ENCODE measurements around the gene CD3D.

CD3D gene

DNA sequence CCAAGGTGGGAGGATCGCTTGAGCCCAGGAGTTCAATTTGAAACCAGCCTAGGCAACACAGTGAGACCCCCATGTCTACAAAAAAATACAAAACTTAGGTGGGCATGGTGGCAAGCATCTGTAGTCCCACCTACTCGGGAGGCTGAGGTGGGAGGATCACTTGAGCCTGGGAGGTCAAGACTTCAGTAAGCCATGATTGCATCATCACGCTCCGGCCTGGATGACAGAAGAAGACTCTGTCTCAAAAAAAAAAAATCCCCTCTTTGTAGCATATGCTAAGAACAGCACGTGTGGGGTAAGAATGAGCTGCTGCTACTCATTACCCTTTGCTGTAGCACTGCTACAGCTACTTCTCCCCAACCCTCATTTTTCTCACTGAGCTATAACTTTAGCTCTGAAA lies 31.4 kb upstream of the CD3D start:
- TF ChIP-seq, protein P1, sequence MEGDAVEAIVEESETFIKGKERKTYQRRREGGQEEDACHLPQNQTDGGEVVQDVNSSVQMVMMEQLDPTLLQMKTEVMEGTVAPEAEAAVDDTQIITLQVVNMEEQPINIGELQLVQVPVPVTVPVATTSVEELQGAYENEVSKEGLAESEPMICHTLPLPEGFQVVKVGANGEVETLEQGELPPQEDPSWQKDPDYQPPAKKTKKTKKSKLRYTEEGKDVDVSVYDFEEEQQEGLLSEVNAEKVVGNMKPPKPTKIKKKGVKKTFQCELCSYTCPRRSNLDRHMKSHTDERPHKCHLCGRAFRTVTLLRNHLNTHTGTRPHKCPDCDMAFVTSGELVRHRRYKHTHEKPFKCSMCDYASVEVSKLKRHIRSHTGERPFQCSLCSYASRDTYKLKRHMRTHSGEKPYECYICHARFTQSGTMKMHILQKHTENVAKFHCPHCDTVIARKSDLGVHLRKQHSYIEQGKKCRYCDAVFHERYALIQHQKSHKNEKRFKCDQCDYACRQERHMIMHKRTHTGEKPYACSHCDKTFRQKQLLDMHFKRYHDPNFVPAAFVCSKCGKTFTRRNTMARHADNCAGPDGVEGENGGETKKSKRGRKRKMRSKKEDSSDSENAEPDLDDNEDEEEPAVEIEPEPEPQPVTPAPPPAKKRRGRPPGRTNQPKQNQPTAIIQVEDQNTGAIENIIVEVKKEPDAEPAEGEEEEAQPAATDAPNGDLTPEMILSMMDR (IDR thresholded peaks at IDR 0.05; ENCODE audit: low read depth, low read length, missing control alignments) = no peak
- no peak for DNase-seq (ENCODE audit: low read depth)
- H3K4me3 ChIP-seq (ENCODE audit: low read depth, low read length) = no peak overlapping the region

DNA sequence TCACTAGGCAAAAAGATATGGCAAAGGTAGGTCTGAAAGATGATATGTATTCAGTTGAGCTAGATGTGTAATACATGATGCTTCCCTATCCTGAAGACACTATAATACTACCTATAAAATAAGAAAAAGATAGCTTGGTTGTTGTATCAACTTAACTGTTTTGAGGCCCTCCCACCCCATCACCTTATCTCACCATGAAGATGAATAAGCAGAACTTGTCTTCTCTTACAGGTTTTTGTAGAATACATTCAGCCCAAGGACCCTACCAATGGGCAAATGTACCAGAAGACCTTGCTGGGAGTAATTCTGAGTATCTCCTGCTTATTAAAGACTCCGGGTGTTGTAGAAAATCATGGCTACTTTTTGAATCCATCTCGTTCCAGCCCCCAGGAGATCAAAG lies 30.8 kb upstream of the CD3D start:
- TF ChIP-seq, protein P1 (IDR thresholded peaks at IDR 0.05; ENCODE audit: low read depth, low read length, missing control alignments) = no peak
- DNase-seq (ENCODE audit: low read depth) = no peak
- no peak overlapping the region for H3K4me3 ChIP-seq (ENCODE audit: low read depth, low read length)

DNA sequence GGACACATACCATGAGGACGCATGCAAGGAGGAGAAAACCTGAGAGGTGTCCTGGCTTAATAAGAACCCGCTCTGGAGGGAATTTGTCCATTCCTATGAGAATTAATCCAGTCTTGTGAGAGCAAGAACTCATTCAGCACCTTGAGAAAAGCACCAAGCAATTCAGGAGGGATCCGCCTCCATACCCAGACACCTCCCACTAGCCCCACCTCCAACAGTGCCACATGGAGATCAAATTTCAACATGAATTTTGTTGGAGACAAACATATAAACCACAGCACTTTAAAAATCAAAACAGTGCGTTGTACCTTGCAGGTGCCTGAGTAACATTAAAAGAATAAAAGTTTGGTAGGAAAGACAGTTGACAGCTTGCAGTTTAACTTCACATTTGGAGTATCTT lies 28.3 kb upstream of the CD3D start:
- TF ChIP-seq, protein P1 (IDR thresholded peaks at IDR 0.05; ENCODE audit: low read depth, low read length, missing control alignments) = no peak
- H3K4me3 ChIP-seq (ENCODE audit: low read depth, low read length) = no peak overlapping the region
- no peak for DNase-seq (ENCODE audit: low read depth)

DNA sequence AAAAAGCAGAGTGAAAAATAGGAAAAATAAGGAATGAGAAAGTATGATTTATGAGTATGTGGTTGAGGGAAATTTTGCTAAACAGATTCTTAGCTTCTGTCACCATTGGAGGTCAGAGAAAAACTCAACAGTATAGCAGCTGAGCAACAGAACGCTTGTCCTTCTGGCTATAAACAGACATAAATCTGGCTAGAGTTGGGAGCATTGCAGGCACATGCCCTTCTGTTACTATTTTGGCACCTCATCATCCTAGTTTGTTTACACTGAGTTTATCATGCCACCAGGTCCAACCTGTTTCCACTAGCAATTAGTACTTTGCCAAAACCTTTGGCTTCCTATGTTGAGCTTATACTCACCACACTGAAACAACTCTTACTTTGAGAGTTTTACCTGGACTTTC lies 23.8 kb upstream of the CD3D start:
- TF ChIP-seq, protein P1 (IDR thresholded peaks at IDR 0.05; ENCODE audit: low read depth, low read length, missing control alignments) = no peak
- no peak for DNase-seq (ENCODE audit: low read depth)
- H3K4me3 ChIP-seq (ENCODE audit: low read depth, low read length) = no peak overlapping the region

DNA sequence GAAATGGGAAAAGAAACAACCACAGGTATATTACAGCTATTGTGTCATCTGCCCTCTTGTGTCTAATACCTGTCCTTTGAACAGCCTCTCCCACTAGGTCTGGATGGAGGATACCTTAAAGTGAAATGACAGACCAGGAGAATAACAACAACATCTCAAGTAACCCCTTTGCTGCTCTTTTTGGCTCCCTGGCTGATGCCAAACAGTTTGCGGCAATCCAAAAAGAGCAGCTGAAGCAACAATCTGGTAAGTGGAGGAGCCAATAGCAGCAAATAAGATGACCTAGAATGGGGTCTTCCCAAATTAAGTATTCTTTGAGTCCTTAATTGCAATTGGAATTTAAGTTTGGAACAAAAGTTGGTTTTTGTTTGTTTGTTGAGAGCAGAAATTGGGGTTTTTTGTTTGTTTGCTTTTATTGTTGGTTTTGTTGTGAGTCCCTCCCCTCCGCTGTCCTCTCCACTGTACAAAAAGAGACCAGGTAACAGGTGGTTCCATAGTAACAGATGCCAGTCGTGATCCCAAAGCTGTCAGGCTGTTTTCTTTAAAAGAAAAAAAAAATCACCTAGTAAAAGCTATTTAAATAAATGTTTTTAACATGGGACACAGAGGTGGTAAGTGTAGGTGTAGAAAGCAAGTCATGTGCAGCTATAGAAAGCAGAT lies 22.6 kb upstream of the CD3D start:
- TF ChIP-seq, protein P1 (IDR thresholded peaks at IDR 0.05; ENCODE audit: low read depth, low read length, missing control alignments) = no peak
- DNase-seq (ENCODE audit: low read depth) = no peak
- H3K4me3 ChIP-seq (ENCODE audit: low read depth, low read length) = no peak overlapping the region

DNA sequence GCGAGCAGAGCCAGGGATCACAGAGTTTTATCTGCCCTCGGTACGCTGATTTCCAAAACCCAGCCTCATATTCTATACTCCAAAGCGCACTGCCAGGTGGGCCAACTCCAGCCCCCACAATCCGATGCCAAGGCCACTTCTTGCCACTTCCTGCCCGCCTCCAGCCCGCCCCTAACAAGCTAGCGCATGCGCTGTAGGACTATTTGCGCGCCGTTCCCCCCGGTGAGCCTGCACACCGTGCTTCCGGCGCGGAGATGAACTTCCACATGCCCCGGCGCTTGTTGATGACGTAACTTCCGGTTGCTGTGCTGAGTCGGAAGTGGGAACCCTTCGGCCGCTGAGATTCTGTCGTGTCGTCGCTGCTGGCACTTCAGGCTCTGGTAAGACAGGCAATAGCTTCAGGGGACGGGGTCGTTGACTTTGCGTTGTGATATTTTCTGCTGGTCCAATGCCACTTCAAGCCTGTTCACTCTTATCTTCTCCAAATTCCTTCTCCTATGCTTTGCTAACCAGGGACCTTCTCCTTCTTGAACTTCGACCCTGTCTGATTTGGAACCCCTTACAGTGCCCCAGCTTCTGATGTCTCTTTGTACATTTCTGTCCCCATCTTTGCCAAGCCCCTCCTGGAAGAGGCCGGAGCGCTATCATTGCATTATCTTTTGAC lies 16.9 kb upstream of the CD3D start, which contains the start of gene UBE4A:
Gene UBE4A (plus strand): TSS at position 306 of the 664 bp plus-strand sequence. CDS start 5,481 bp downstream, outside the sequence.
- peak within 1 kb of the TSS; percentile 100 for H3K4me3 ChIP-seq (ENCODE audit: low read depth, low read length)
- peak; percentile 97 for DNase-seq (ENCODE audit: low read depth)
- TF ChIP-seq, protein P1 (IDR thresholded peaks at IDR 0.05; ENCODE audit: low read depth, low read length, missing control alignments) = no peak

Measured in GM12864 (cell line).